Measurements from ENCODE around the gene SSNA1.
A peak's percentile ranks its signal among the peaks of the same experiment; 100 is the strongest.

The SSNA1 gene, protein sequence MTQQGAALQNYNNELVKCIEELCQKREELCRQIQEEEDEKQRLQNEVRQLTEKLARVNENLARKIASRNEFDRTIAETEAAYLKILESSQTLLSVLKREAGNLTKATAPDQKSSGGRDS

DNA sequence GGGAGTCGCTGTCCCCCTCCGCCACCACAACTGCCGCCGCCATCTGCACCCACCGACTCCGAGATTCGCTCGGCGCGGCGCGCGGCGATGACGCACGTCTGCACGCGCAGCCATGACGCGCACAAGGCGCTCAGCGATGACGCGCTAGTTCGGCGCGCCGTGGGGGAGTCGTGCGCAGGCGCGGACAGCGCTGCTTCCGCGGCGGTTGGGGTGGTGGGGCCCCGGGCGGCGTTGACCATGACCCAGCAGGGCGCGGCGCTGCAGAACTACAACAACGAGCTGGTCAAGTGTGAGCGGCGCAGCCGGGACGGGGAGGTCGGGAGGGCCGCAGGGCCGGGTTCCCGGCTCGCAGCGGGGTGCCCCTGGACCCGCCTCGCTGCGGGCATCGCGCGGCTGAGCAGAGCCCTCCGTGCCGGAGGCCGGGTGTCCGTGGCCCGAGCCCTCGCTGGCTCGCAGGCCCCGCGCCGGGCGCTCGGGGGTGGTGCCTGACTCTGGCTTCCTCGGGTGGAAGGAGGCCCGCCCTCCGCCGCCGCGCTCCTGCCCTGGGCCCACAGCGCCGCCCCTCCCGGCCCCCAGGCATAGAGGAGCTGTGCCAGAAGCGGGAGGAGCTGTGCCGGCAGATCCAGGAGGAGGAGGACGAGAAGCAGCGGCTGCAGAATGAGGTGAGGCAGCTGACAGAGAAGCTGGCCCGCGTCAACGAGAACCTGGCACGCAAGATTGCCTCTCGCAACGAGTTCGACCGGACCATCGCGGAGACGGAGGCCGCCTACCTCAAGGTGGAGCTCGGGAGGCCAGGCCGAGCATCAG is at the start of gene SSNA1, which contains the start of gene ANAPC2:
TSS of gene SSNA1 (plus strand) at position 187 of the 807 bp plus-strand sequence. CDS start at position 238, 51 bp downstream.
TSS of gene ANAPC2 (minus strand) at position 71 of the 807 bp plus-strand sequence. CDS start at position 43, 28 bp downstream.
- DNase-seq: peak; percentile 91

DNA sequence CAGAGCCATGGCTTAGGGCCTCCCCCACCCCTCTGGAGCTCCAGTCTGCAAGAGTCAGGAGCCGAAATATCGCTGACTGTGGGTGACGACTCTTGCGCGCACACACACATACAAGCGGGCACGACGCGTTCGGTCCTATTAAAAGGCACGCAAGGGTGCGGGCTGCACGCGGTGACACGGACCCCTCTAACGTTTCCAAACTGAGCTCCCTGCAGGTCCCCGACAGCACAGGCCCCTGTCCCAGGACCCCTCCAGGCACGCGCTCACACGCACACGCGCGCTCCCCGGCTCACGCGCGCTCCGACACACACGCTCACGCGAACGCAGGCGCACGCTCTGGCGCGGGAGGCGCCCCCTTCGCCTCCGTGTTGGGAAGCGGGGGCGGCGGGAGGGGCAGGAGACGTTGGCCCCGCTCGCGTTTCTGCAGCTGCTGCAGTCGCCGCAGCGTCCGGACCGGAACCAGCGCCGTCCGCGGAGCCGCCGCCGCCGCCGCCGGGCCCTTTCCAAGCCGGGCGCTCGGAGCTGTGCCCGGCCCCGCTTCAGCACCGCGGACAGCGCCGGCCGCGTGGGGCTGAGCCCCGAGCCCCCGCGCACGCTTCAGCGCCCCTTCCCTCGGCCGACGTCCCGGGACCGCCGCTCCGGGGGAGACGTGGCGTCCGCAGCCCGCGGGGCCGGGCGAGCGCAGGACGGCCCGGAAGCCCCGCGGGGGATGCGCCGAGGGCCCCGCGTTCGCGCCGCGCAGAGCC is 49.6 kb upstream of the SSNA1 start, which contains the start of gene GRIN1:
TSS of gene GRIN1 (plus strand) at position 433 of the 746 bp plus-strand sequence. CDS start 333 bp downstream, outside the sequence.
- no peak for DNase-seq

DNA sequence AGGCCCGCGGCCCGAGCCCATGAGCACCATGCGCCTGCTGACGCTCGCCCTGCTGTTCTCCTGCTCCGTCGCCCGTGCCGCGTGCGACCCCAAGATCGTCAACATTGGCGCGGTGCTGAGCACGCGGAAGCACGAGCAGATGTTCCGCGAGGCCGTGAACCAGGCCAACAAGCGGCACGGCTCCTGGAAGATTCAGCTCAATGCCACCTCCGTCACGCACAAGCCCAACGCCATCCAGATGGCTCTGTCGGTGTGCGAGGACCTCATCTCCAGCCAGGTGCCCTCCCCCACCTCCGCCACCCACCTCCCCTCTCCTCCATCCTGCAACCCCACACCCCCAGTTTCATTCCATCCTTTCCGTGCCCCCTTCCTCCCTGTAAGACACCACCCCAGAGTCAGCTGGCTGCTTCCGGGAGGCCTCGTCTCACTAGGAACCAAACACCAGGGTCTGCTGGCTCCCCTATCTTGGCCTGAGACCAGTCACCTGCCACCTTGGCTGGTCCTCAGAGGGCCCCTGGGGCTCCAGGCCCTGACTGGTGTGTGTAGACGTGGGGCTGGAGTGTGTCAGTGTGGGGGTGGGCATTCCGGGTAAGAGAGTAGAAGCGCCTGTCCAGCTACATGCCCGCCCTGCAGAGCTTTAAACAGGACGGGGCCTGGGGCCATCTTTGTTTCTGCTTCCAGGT is 48.9 kb upstream of the SSNA1 start:
- no peak for DNase-seq

DNA sequence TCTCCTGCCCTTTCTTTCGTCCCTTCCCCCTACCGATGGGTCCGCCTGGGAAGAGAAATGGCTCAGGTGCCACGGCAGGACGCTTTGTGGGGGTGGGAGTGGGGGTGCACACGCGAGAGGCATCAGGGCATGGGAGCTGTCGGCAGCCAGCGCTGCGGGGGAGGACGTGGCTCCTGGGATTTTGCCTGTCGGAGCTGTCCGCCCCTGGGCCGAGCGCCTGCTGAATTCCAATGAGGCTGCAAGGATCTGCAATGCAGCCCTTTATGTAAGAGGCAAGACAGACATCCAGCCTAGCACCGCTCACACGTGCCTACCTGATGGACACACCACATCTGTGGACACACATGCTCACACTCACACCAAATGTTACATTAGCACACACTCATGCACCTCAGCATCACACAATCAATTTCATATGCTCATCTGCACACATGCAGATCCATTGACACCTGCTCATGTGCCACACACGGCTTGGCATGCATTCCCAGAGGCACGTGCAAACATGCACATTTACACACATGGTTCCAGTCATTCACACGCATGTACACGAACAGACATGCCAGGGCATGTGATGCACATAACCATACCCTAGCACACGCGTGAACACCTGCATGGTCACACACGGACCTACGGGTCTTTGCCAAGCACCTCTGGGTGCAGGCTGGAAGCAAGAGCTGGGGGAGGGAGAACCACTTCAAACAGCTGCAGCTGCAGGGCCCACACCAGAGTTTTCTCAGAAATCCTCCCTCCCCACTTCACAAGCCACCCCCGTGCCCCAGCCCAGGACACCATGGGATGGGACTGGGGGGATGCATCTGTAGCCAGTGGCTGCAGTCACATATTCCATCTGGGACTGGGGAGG is 48.1 kb upstream of the SSNA1 start:
- no peak for DNase-seq

DNA sequence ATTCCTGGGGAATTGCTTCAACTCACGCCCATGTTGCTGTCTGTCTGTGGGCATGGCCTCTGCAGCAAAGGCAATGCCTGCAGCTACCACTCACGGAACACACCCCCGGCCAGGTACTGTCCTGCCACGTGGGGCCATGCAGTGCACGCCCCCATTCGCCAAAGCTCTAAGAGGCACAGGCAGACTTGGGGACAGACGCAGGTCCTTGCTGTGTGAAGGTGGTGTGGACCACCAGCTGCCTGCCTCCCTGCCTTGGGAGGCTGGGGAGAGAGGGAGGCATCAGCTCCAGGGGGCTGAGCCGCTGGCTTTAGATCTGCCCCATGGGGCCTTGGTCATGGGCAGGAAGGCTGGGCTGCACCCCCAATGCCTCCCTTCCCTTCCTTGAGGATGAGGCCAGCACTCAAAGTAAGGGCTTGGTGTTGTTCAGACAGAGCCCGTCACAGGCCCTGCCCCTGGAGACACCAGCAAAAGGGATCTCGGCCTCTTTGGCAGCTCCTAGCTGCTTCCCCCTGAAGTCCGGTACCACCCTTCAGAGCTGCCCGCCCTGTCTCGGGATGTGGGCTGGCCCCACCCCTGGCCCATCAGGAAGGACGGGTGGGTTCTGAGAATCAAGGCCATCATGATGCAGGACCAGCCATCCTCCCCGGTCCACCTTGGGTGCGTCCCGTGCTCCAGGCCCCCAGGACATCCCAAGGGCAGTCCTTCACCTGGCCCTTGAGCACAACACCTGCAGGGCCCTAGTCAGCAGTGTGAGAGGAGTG is 47.2 kb upstream of the SSNA1 start:
- DNase-seq: no peak

DNA sequence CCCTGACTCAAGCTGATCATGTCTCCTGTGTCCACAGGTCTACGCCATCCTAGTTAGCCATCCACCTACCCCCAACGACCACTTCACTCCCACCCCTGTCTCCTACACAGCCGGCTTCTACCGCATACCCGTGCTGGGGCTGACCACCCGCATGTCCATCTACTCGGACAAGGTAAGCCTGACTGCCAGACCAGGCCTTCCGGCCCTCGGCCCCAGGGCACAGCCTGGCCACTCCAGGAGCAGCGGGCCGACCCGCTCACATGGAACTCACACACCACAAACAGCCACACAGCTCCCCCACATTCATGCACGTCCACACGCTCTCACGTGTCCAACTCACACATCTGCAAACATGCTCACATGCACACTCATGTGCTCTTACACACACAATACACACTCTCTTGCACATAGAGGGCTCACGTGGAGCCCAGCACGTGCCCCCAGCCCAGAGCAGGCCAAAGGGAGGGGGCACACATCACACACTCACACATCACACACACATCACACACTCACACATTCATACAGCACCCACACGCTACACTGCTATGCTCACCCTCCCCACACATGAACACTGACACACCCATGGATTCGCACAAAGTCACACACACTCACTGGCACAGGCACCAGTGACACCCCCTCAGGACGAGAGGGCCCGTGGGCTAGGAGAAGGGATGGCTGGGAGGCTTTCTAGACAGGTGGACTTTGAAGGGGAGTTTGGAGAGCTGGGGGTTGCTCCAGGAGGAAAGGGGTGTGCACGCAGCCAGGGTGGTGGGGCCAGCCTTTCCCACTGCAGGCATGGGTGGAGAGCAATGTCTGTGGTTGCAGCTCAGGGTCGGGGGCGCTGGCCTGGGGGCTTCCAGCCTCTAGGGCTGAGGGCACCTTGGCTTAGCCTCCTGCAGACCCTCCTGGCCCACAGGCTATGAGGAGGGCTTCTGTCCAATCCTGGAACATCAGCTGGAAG is 46.2 kb upstream of the SSNA1 start:
- DNase-seq: no peak

DNA sequence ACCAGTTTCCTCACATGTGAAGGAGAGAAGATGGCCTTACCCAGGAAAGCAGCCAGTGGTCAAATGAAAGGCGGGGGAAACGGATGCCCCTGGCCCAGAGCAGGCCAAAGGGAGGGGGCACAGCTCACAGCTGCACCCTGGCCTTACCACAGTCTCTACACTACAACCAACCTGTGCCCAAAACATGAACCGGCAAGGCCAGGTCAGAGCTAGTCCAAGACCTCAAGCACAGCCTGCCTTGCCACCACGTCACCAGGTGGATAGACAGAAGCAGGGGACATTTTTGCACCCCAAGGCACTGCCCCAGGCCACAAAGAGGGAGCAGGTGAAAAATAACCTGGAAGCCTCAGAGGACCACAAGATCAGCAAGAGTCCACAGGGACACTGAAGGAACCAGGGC is 45.0 kb upstream of the SSNA1 start:
- DNase-seq: no peak

DNA sequence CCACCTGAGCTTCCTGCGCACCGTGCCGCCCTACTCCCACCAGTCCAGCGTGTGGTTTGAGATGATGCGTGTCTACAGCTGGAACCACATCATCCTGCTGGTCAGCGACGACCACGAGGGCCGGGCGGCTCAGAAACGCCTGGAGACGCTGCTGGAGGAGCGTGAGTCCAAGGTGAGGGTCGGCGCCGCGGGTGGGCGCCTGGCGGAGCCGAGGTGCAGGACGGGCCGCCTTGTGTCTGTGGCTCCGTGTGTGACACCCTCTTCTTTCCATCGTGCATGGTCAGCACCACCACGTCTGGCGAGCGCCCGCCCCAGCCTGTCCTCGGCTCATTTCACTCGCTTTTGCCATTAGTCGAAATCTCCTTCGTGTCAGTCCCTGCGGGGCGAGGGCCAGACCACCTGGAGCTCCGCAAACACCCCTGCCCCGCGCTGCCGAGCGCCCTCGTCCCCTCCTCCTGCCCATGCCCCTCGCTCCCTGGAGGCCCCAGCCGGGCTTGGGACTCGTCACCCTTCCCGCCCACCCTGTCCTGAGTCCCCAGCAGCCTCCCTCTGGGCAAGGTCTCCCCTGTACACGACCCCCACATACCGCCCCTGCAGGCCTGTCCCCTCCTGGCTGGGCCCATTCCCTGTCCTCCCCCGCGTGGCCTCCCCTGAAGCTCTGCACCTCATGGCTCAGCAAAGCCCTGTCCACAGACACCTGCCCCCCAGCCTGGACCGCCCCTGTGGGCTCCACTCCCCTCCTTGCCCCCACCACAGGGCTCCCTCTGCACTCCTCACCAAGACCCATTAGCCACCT is 42.5 kb upstream of the SSNA1 start:
- no peak for DNase-seq

DNA sequence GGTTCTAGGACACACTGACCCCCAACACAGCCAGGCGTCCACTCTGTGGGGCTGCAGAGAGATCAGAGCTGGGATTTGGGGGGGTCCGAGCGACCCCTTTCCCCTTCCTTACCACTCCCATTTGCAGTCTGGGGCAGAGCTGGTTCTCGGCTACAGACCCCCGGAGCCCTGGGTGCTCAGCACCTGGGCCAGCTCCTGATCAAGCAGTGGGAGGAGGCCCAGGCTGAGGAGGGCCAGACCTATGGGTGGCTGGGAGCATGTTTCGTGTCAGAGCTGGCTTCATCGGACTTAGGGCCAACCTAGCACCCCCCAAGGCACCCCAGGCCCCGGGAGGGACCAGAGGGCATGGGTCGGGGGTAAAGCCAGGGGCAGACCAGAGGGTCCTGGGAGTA is 42.0 kb upstream of the SSNA1 start:
- DNase-seq: no peak

DNA sequence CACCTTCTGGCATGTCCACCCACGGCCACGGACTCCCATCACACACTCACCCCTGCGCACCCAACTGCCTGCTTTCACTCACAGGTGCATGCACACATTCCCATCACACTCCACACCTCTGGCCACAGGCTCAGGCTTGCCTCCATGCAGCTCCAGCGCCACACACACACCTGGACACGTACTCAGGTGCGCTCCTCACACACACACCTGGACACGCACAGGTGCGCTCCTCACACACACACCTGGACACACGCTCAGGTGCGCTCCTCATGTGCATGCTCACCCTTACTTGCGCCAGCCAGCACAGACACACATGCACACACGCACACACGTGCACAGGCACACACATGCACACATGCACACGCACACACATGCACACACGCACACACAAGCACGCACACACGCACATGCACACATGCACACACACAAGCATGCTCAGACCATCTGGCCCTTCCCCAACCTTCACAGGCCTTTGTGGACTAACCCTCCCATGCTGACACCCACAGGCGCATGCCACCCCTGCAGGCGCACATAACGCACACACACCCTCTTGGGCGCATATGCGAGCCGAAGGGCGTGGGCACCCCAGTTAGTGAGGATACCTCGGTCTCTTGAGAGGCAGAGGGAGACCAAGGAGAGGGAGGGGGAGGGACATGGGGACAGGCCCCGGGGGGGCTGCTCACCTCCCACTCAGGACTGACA is 41.2 kb upstream of the SSNA1 start:
- DNase-seq: no peak

DNA sequence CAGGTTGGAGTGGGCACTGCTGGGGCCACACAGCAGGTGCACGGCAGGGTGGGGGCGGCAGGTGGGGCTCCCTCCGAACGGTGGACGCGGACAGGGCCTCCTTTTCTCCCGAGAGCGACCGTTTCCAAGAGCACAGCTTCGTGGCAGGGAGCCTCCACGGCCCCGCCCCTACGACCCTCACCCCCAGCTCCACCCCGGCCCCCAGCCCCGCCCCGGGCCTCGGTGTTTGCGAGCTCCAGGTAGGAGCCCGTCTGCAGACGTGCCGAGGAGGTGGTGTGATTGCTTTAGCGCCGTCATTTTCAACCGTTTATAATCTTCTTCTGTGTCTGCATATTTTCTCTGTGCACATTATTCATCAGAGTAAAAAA is 40.7 kb upstream of the SSNA1 start:
- DNase-seq: no peak

DNA sequence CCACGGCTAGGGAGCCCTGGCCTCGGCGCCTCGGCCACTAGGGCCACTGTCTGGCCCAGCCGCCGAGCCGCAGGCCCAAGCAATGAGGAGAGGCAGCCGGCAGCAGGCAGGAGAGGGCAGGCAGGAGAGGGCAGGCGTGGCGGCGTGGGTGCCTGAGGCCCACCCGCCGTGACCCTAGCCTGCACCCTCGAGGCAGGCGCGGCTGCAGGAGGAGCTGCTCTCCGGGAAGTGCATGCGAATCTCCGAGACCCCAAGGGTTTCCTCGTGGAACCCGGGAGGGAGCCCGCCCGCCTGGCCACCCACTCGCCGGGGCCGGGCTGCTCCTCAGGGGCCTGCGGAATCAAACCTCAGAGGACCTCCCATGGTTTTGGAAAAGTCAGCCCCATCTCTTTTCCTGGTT is 40.2 kb upstream of the SSNA1 start:
- no peak for DNase-seq

DNA sequence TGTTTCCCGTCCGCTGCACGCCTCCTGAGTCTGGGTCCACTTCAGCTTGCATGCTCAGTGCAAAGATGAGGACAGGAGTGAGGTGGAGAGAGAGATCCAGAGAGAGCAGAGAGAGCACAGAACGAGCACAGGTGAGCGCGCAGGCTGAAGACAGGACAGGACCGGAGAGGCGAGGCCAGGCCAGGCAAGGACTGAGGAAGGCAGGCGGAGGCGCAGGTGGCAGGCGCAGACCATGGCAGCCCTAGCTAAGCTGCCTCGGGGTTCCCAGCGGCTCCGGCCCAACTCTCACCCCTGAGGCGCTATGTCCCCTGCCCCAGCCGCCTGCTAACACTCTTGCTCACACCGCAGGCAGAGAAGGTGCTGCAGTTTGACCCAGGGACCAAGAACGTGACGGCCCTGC is 39.8 kb upstream of the SSNA1 start:
- DNase-seq: no peak

DNA sequence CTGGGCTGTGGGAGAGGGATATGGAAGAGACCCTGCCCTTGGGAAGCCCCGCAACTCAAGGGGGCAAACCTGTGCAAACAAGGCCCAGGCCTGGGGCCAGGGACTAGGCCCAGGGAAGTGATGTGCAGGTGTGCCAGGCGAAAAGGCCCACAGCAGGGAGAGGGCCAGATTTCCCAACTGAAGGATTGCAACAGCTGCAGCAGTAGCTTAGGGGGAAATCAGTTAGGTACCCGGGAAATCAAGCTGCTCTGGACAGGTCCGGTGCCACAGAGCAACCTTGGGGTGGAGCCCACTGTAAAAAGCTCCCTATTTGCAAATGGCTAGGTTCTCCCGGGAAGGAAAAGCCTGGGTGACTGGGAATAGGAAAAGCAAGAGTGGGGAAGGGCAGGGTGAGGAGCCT is 39.1 kb upstream of the SSNA1 start:
- DNase-seq: no peak

DNA sequence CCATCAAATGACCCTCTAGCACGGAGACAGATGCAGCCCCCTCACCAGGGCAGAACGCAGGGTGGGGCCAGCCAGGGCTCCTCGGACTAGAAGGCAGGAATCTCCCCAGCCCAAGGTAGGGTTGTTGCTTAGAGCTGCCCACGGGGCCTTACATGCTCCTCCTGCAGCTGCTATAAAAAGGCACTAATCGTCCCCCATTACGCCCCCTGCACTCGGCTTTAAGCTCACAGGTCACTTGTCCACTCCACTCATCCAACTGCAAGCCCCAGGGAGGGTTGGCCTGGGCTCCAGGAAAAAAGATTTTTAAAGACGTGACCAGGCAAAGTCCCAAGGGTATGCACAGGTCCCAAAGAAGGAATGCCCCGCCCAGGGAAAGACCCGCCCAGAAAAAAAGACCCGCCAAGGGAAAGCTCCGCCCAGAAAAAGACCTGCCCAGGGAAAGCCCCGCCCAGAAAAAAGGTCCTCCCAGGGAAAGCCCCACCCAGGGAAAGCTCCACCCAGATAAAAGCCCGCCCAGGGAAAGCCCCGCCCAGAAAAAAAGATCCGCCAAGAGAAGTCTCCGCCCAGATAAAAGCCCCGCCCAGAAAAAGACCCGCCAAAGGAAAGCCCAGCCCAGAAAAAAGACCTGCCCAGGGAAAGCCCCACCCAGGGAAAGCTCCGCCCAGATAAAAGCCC is 38.4 kb upstream of the SSNA1 start:
- no peak for DNase-seq

DNA sequence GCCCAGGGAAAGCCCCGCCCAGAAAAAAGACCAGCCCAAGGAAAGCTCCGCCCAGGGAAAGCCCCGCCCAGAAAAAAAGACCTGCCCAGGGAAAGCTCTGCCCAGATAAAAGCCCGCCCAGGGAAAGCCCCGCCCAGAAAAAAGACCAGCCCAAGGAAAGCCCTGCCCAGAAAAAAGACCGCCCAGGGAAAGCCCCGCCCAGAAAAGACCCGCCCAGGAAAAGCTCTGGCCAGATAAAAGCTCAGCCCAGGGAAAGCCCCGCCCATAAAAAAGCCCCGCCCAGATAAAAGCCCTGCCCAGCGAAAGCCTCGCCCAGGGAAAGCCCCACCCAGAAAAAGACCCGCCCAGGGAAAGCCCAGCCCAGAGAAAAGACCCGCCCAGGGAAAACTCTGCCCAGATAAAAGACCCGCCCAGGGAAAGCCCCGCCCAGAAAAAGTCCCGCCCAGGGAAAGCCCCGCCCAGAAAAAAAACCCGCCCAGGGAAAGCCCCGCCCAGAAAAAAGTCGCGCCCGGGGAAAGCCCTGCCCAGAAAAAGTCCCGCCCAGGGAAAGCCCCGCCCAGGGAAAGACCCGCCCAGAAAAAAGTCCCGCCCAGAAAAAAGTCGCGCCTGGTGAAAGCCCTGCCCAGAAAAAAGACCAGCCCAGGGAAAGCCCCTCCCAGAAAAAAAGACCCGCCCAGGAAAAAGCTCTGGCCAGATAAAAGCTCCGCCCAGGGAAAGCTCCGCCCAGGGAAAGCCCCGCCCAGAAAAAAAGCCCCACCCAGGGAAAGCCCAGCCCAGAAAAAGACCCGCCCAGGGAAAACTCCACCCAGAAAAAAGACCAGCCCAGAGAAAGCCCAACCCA is 37.6 kb upstream of the SSNA1 start:
- peak; percentile 34 for DNase-seq

DNA sequence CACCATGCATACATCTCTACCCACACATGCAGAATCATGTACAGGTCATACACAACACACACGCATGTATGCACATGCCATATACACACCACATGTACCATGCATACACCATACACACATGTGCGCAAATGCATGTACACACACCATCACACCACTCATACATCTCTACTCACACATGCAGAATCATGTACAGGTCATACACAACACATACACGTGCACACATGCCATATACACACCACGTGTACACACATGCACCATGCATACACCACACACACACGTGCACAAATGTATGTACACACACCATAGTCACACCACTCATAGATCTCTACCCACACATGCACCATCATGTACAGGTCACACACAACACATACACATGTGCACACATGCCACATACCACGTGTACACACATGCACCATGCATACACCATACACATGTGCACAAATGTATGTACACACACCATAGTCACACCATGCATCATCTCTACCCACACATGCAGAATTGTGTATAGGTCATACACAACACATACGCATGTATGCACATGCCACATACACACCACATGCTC is 35.6 kb upstream of the SSNA1 start:
- no peak for DNase-seq

All from EL (cell line).